GM20431 (cell line): Measurements from ENCODE around the gene TAS2R43.
"Not testable (repeated sequence)": the region's sequence is repeated elsewhere in the genome, so short reads cannot be mapped to it uniquely, and the experiment has no call there.

Experiments
- in situ Hi-C: fragments of 300-500 bp; cut with MseI, MboI; formaldehyde crosslinking; loops from one replicate; pipeline ENCODE4 v1.15.0; 2020; ENCODE audit warnings: low sequenced_read_pairs; ENCODE audit not compliant: unreplicated experiment

The TAS2R43 gene

GRCh38 chr12:11067514-11067913 lies 24.6 kb downstream of the TAS2R43 start:
- in situ Hi-C loops: no loop called here

GRCh38 chr12:11062194-11062593 lies 29.9 kb downstream of the TAS2R43 start, which contains the start of gene TAS2R46:
Gene TAS2R46 (minus strand): TSS chr12:11062294. CDS start chr12:11062294, 0 bp downstream.
- in situ Hi-C loops: not testable (repeated sequence)

GRCh38 chr12:11059784-11060183 lies 32.3 kb downstream of the TAS2R43 start:
- in situ Hi-C loops: no loop called here

GRCh38 chr12:11059041-11059440 lies 33.1 kb downstream of the TAS2R43 start:
- in situ Hi-C loops: no loop called here

GRCh38 chr12:11055306-11055705 lies 36.8 kb downstream of the TAS2R43 start:
- in situ Hi-C loops: no loop called here

GRCh38 chr12:11049806-11050531 lies 42.1 kb downstream of the TAS2R43 start:
- in situ Hi-C loops: not testable (repeated sequence)

- in situ Hi-C loops: not testable (repeated sequence)
Observed at GRCh38 chr12:11041366-11041765, 50.7 kb downstream of the TAS2R43 start.
